Heart left ventricle (tissue), 13 donors: Measurements from ENCODE around the gene FUT3.

Source experiments
- POLR2A ChIP-seq, 2 donors: fragments of 450-650 bp; IDR thresholded peaks; one replicate each; pipeline ENCODE4 v1.6.1; 2017; ENCODE audit warnings: antibody characterized with exemption in 2 of 2, mild to moderate bottlenecking in 2 of 2, moderate library complexity in 2 of 2
- TF ChIP-seq, protein P1 (sequence below), 12 donors: fragments of 200-600 bp; sonication (generic) in 4 of 12; IDR thresholded peaks; one replicate each; pipeline versions ENCODE4 v1.5.0 to v1.8.0; 2018 to 2022; ENCODE audit warnings: antibody characterized with exemption in 12 of 12, mild to moderate bottlenecking in 5 of 12
- donor health status: ischemic (EF 13 %, LVEDD 7.1; RV severe dilation, severe dysfunction).
- donor health status: DM: no; HTN: yes; CAD: no.
- donor health status: DM: no; HTN: no; CAD: no.
- donor health status: ischemic (EF 25% LVEDD 6.9; RV normal size, moderate dysfunction).
- donor health status: ischemic (EF 25% LVEDD 5.7; RV mildly dilated, moderate dysfunction).
- donor health status: ischemic (EF 35%, LVEDD 5.7; RV mildly dilated, moderate dysfunction).
- donor health status: nonischemic (EF 11% LVEDD 7.7; RV severe dilation, severe dysfunction).
- donor health status: DM: yes; HTN: yes; CAD: no.
- donor health status: PGD.
- donor health status: ischemic (EF 29% LVEDD 5.4; RV normal size, mild dysfunction).
- donor health status: nonischemic (EF 23%, LVEDD 6.1; RV moderate dilation, normal function).

GRCh38 chr19:5864725-5865486, 13.7 kb upstream of the FUT3 start:
- TF ChIP-seq, protein P1, sequence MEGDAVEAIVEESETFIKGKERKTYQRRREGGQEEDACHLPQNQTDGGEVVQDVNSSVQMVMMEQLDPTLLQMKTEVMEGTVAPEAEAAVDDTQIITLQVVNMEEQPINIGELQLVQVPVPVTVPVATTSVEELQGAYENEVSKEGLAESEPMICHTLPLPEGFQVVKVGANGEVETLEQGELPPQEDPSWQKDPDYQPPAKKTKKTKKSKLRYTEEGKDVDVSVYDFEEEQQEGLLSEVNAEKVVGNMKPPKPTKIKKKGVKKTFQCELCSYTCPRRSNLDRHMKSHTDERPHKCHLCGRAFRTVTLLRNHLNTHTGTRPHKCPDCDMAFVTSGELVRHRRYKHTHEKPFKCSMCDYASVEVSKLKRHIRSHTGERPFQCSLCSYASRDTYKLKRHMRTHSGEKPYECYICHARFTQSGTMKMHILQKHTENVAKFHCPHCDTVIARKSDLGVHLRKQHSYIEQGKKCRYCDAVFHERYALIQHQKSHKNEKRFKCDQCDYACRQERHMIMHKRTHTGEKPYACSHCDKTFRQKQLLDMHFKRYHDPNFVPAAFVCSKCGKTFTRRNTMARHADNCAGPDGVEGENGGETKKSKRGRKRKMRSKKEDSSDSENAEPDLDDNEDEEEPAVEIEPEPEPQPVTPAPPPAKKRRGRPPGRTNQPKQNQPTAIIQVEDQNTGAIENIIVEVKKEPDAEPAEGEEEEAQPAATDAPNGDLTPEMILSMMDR (IDR thresholded peaks at IDR 0.05) = peak in 1 of 12 donors; percentile 6
- TF ChIP-seq POLR2A (IDR thresholded peaks at IDR 0.05) = no peak
